IMR-90 (cell line): ENCODE data around the gene PLA2G4B. TPM values are rescaled to one million over a fixed set of nuclear protein-coding genes. Genes with fewer than 3 reads are reported as not detected.
A peak's percentile ranks its signal among the peaks of the same experiment; 100 is the strongest.

Experiments
- ATAC-seq: fragments of 200-7000 bp; cut with Tn5 transposase; 2 replicates; pipeline ENCODE4 v1.9.1; 2020; ENCODE audit warnings: low read depth, mild to moderate bottlenecking, moderate library complexity
- BruUV-seq: library from RNA; stranded (reverse); fragments of 400-500 nt; replicated peaks from 2 replicates; lab custom pipeline; 2021; lab: Mats Ljungman, UMichigan
- CTCF ChIA-PET: fragments of 300-600 bp; formaldehyde crosslinking; extraction: SDS; loops from one replicate; lab custom pipeline; 2021; ENCODE audit warnings: antibody characterized with exemption; lab: Yijun Ruan, JAX
- POLR2A ChIA-PET: fragments of 300-600 bp; sonication (Branson Sonifier 250); formaldehyde crosslinking; loops from one replicate; lab custom pipeline; 2022; ENCODE audit warnings: antibody characterized with exemption; ENCODE audit not compliant: unreplicated experiment; lab: Charles Lee
- DNase-seq: peaks from one replicate; pipeline ENCODE4 v3.0.0; 2013
- H2AFZ ChIP-seq: replicated peaks from 2 replicates; pipeline ENCODE3; 2013; ENCODE audit warnings: low read length, mild to moderate bottlenecking; ENCODE audit not compliant: poor library complexity
- H2AK5ac ChIP-seq: 2 replicates; pipeline ENCODE4 v1.6.1; 2013; ENCODE audit warnings: low read depth, low read length, inconsistent platforms
- H2AK9ac ChIP-seq: replicated peaks from 2 replicates; pipeline ENCODE3; 2013; ENCODE audit warnings: mild to moderate bottlenecking, low read depth, low read length, moderate library complexity; ENCODE audit not compliant: poor library complexity
- H2BK120ac ChIP-seq: 2 replicates; pipeline ENCODE4 v1.6.1; 2013; ENCODE audit warnings: low read depth, low read length, inconsistent platforms
- H2BK15ac ChIP-seq: 3 replicates; pipeline ENCODE4 v1.6.1; 2013; ENCODE audit warnings: low read depth, low read length, inconsistent platforms
- H2BK20ac ChIP-seq: 2 replicates; pipeline ENCODE4 v1.6.1; 2013; ENCODE audit warnings: low read depth, mild to moderate bottlenecking, inconsistent platforms, low read length, moderate library complexity
- H2BK5ac ChIP-seq: 2 replicates; pipeline ENCODE4 v1.6.1; 2013; ENCODE audit warnings: mild to moderate bottlenecking, low read depth, low read length, inconsistent platforms; ENCODE audit not compliant: poor library complexity, severe bottlenecking
- H3K14ac ChIP-seq: replicated peaks from 2 replicates; pipeline ENCODE4 v1.6.1; 2013; ENCODE audit warnings: low read depth, low read length, inconsistent platforms
- H3K18ac ChIP-seq: 2 replicates; pipeline ENCODE4 v1.6.1; 2013; ENCODE audit warnings: low read depth, low read length, control low read depth
- H3K23ac ChIP-seq: 2 replicates; pipeline ENCODE4 v1.6.1; 2013; ENCODE audit warnings: low read depth, low read length, inconsistent platforms
- H3K27ac ChIP-seq: 2 replicates; pipeline ENCODE4 v1.5.1; 2013; ENCODE audit warnings: mild to moderate bottlenecking, control low read depth, low read length; ENCODE audit not compliant: insufficient read depth
- H3K27me3 ChIP-seq: 2 replicates; pipeline ENCODE4 v1.6.1; 2013; ENCODE audit warnings: low read length; ENCODE audit not compliant: control insufficient read depth, insufficient read depth
- H3K36me3 ChIP-seq: 2 replicates; pipeline ENCODE4 v1.6.1; 2013; ENCODE audit warnings: low read length, mixed read lengths; ENCODE audit not compliant: control insufficient read depth, insufficient read depth
- H3K4ac ChIP-seq: 2 replicates; pipeline ENCODE4 v1.6.1; 2013; ENCODE audit warnings: low read depth, low read length, inconsistent platforms
- H3K4me1 ChIP-seq: 2 replicates; pipeline ENCODE4 v1.6.1; 2013; ENCODE audit warnings: low read length, mixed read lengths; ENCODE audit not compliant: control insufficient read depth, insufficient read depth
- H3K4me2 ChIP-seq: 2 replicates; pipeline ENCODE4 v1.6.1; 2013; ENCODE audit warnings: low read depth, mild to moderate bottlenecking, control low read depth, low read length, moderate library complexity
- H3K4me3 ChIP-seq: 2 replicates; pipeline ENCODE4 v1.5.1; 2013; ENCODE audit warnings: low read depth, mild to moderate bottlenecking, control low read depth, low read length, moderate library complexity; ENCODE audit not compliant: insufficient read depth
- H3K56ac ChIP-seq: 2 replicates; pipeline ENCODE4 v1.6.1; 2013; ENCODE audit warnings: low read length, inconsistent platforms; ENCODE audit not compliant: insufficient read depth; ENCODE audit errors: extremely low read depth
- H3K79me1 ChIP-seq, 2 experiments: 2 replicates each; pipeline ENCODE4 v1.6.1; 2013; ENCODE audit warnings: low read length in 2 of 2, inconsistent platforms in 1 of 2, low read depth in 1 of 2
- H3K9ac ChIP-seq: 2 replicates; pipeline ENCODE4 v1.6.1; 2013; ENCODE audit warnings: low read depth, low read length, control low read depth
- H3K9me1 ChIP-seq: 2 replicates; pipeline ENCODE4 v1.6.1; 2013; ENCODE audit warnings: low read length, inconsistent platforms; ENCODE audit not compliant: insufficient read depth
- H3K9me3 ChIP-seq: 2 replicates; pipeline ENCODE4 v1.6.1; 2013; ENCODE audit warnings: low read length; ENCODE audit not compliant: control insufficient read depth, insufficient read depth
- H4K20me1 ChIP-seq: 2 replicates; pipeline ENCODE4 v1.6.1; 2013; ENCODE audit warnings: low read length, inconsistent platforms; ENCODE audit not compliant: insufficient read depth
- H4K5ac ChIP-seq: 2 replicates; pipeline ENCODE4 v1.6.1; 2013; ENCODE audit warnings: mild to moderate bottlenecking, low read depth, low read length, control low read depth
- H4K8ac ChIP-seq, 2 experiments: 2 replicates each; pipeline ENCODE4 v1.6.1; 2013; ENCODE audit warnings: low read depth in 2 of 2, low read length in 2 of 2, control low read depth in 1 of 2, inconsistent platforms in 1 of 2
- H4K91ac ChIP-seq: 2 replicates; pipeline ENCODE4 v1.6.1; 2013; ENCODE audit warnings: low read depth, low read length, inconsistent platforms; ENCODE audit not compliant: insufficient read depth
- BHLHE40 ChIP-seq: fragments of 150-350 bp; IDR thresholded peaks from 2 replicates; pipeline ENCODE4 v1.6.1; 2016; ENCODE audit warnings: mild to moderate bottlenecking, low read depth, low read length
- CEBPB ChIP-seq: IDR thresholded peaks from 2 replicates; pipeline ENCODE4 v1.6.1; 2012; ENCODE audit warnings: low read depth, low read length, improper control_type of control experiment
- FOS ChIP-seq: fragments of 150-350 bp; IDR thresholded peaks from 2 replicates; pipeline ENCODE4 v1.6.1; 2016; ENCODE audit warnings: low read depth, low read length
- MXI1 ChIP-seq: IDR thresholded peaks from 2 replicates; pipeline ENCODE4 v1.6.1; 2012; ENCODE audit warnings: low read depth, mild to moderate bottlenecking, low read length, moderate library complexity, borderline replicate concordance
- RCOR1 ChIP-seq: IDR thresholded peaks from 2 replicates; pipeline ENCODE4 v1.6.1; 2012; ENCODE audit warnings: mild to moderate bottlenecking, low read length, improper control_type of control experiment; ENCODE audit not compliant: insufficient replicate concordance
- RFX5 ChIP-seq: IDR thresholded peaks from 2 replicates; pipeline ENCODE4 v1.8.0; 2012; ENCODE audit warnings: low read depth, mild to moderate bottlenecking, low read length, moderate library complexity
- WGBS, 2 experiments: methylation state at CpG; one replicate each; pipeline versions ENCODE4 v1.1.5 to v1.1.7; 2013; ENCODE audit warnings: missing lambda C conversion rate in 2 of 2; ENCODE audit not compliant: insufficient read length in 1 of 2; ENCODE audit errors: extremely low coverage in 2 of 2; 5-methylcytosine and 5-hydroxymethylcytosine counted together
- dilution Hi-C: fragments of 300-500 bp; cut with HindIII; formaldehyde crosslinking; loops from one replicate; pipeline ENCODE4 v1.14.3; 2018; ENCODE audit warnings: low sequenced_read_pairs; ENCODE audit not compliant: unreplicated experiment
- in situ Hi-C: fragments of 300-500 bp; cut with MboI; formaldehyde crosslinking; loops from 3 replicates; pipeline ENCODE4 v1.14.3; 2019; ENCODE audit warnings: low sequenced_read_pairs, inconsistent platforms, mixed read lengths
- intact Hi-C: fragments of 100-400 bp; cut with micrococcal nuclease; formaldehyde crosslinking; loops from 2 replicates; pipeline ENCODE4 v1.10.0; 2022
- polyA plus RNA-seq, 3 experiments: library from polyadenylated mRNA; depleted of rRNA; stranded (reverse); fragments of >200 nt; gene quantifications; 2 replicates each; pipeline ENCODE4 v1.2.3, GENCODE V29; 2012; ENCODE audit warnings: low replicate concordance in 1 of 3
- total RNA-seq: library from RNA; depleted of rRNA; stranded (reverse); fragments of >200 nt; gene quantifications from 2 replicates; pipeline ENCODE4 v1.2.3, GENCODE V29; 2012
- TF ChIP-seq, protein P1 (sequence below): fragments of 150-350 bp; IDR thresholded peaks from 2 replicates; pipeline ENCODE4 v1.6.1; 2016; ENCODE audit warnings: low read depth, mild to moderate bottlenecking, low read length, moderate library complexity, borderline replicate concordance

The PLA2G4B gene
- total and polyA plus RNA-seq, 2 of the 4 experiments (the other 2 are of a cell fraction) = 0.18 to 3.1 TPM

DNA sequence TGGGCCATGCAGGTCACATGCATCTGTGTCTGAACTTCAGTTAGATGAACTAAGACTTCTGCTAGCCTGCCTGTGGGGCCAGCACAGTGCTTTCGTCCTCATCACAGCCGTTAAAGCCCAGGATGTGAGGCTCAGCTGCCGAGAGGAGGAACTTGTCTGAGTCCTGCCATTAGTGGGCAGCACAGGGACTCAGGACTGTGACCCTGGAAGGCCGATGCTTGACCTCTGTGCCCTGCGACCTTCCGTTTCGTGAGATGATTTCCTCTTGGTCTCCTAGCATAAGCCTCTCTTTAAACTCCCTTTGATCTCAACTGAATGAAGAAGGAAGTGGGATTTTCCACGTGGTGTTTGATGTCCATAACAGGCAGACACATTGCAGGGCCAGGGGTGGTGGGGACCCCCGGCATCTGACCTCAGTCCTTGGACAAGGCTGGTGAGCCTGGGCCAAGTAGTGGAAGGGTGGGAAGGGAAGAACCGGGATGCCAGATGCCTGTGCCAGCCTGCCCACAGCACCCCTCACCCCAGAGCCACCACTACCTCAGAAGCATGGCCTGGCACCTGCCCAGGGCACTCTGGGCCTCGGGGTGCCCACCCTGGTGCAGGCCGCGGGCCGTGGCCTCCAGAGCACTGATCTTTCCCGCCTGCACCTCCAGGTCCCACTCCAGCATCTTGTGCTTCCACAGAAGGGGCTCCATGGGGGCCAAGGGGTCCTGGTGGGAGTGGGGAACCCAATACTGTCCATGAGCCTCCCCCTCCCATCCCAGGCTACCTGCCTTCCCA, 21.6 kb downstream of the PLA2G4B start:
- no peak overlapping the region for H4K8ac ChIP-seq
- no peak overlapping the region for H3K4me3 ChIP-seq
- peaks cover 32% of the 10 kb centered on the region for H3K27me3 ChIP-seq
- H3K27ac ChIP-seq = no peak overlapping the region
- no peak overlapping the region for H3K18ac ChIP-seq
- TF ChIP-seq RFX5 (no peak), CEBPB (no peak), BHLHE40 (no peak), RCOR1 (no peak), MXI1 (no peak), FOS (no peak)
- TF ChIP-seq, protein P1, sequence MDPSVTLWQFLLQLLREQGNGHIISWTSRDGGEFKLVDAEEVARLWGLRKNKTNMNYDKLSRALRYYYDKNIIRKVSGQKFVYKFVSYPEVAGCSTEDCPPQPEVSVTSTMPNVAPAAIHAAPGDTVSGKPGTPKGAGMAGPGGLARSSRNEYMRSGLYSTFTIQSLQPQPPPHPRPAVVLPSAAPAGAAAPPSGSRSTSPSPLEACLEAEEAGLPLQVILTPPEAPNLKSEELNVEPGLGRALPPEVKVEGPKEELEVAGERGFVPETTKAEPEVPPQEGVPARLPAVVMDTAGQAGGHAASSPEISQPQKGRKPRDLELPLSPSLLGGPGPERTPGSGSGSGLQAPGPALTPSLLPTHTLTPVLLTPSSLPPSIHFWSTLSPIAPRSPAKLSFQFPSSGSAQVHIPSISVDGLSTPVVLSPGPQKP = no peak
- no peak overlapping the region for H4K5ac ChIP-seq
- H2AFZ ChIP-seq = no peak overlapping the region
- BruUV-seq = no TSS peak
- ChIA-PET CTCF (no interaction called here), POLR2A (no interaction called here)
- H3K9me3 ChIP-seq = no peaks in the 10 kb centered on the region
- H3K36me3 ChIP-seq = no peaks in the 10 kb centered on the region
- no peaks in the 10 kb centered on the region for H4K20me1 ChIP-seq
- no peak overlapping the region for H2BK120ac ChIP-seq
- H3K9ac ChIP-seq = no peak overlapping the region
- H3K23ac ChIP-seq = no peak overlapping the region
- 0 out of 2 replicates have a peak overlapping the region, but pooled peaks have one; percentile 6 for H3K56ac ChIP-seq
- no peak overlapping the region for H3K4ac ChIP-seq
- ATAC-seq (no peak), DNase-seq (no peak)
- no peak overlapping the region for H3K4me2 ChIP-seq
- dilution Hi-C loops = no loop called here
- WGBS, 2 experiments = 54% methylated on average over 3 of the region's 15 CpGs; no CpG with 5 or more reads in 1 of the 2 experiments
- intact Hi-C loops = no loop called here
- H3K9me1 ChIP-seq = no peaks in the 10 kb centered on the region
- H2AK5ac ChIP-seq = no peak overlapping the region
- H2BK20ac ChIP-seq = no peak overlapping the region
- in situ Hi-C loops = no loop called here
- H3K79me1 ChIP-seq = no peaks in the 10 kb centered on the region
- no peaks in the 10 kb centered on the region for H3K4me1 ChIP-seq
- H2BK15ac ChIP-seq = no peak overlapping the region
- no peak overlapping the region for H2BK5ac ChIP-seq
- no peak overlapping the region for H4K91ac ChIP-seq
- no peak overlapping the region for H3K14ac ChIP-seq
- H2AK9ac ChIP-seq = no peak overlapping the region
